ENCODE measurements around the gene CIPC.

- TF ChIP-seq, protein P1, sequence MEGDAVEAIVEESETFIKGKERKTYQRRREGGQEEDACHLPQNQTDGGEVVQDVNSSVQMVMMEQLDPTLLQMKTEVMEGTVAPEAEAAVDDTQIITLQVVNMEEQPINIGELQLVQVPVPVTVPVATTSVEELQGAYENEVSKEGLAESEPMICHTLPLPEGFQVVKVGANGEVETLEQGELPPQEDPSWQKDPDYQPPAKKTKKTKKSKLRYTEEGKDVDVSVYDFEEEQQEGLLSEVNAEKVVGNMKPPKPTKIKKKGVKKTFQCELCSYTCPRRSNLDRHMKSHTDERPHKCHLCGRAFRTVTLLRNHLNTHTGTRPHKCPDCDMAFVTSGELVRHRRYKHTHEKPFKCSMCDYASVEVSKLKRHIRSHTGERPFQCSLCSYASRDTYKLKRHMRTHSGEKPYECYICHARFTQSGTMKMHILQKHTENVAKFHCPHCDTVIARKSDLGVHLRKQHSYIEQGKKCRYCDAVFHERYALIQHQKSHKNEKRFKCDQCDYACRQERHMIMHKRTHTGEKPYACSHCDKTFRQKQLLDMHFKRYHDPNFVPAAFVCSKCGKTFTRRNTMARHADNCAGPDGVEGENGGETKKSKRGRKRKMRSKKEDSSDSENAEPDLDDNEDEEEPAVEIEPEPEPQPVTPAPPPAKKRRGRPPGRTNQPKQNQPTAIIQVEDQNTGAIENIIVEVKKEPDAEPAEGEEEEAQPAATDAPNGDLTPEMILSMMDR (IDR thresholded peaks at IDR 0.05), result no peak
- TF ChIP-seq POLR2A (IDR thresholded peaks at IDR 0.05), result no peak
These were observed 33.4 kb upstream of the CIPC start for GRCh38 chr14:77064521-77065178.
